ENCODE measurements around the gene MAGOH. TPM values are rescaled to one million over a fixed set of nuclear protein-coding genes. Genes with fewer than 3 reads are reported as not detected.
A peak's percentile ranks its signal among the peaks of the same experiment; 100 is the strongest.

The MAGOH gene
- total and polyA plus RNA-seq, 2 of the 13 experiments (the other 11 are each of a cell fraction or from before 2014, with no cell fraction given), result 24.1 to 87.0 TPM

- TF ChIP-seq ZNF318 (CRISPR knock-in tag; IDR thresholded peaks at IDR 0.05) (peak; percentile 92; the same call in 1 of the 2 replicates), SMYD3 (CRISPR knock-in tag; IDR thresholded peaks at IDR 0.05) (no peak), ZNF230 (CRISPR knock-in tag; IDR thresholded peaks at IDR 0.05) (peak; percentile 50; the same call in 1 of the 2 replicates), SRY (CRISPR knock-in tag; IDR thresholded peaks at IDR 0.05) (peak; percentile 41; the same call in 1 of the 2 replicates), ZNF275 (CRISPR knock-in tag; IDR thresholded peaks at IDR 0.05; ENCODE audit: borderline replicate concordance) (peak; percentile 48; the same call in 1 of the 2 replicates), UBTF (CRISPR knock-in tag; IDR thresholded peaks at IDR 0.05) (peak; percentile 86), PHF21A (CRISPR knock-in tag; IDR thresholded peaks at IDR 0.05) (peak; percentile 82), ZNF563 (CRISPR knock-in tag; IDR thresholded peaks at IDR 0.05) (peak; percentile 70), NCOA5 (CRISPR knock-in tag; IDR thresholded peaks at IDR 0.05) (no peak), NCOA1 (CRISPR knock-in tag; IDR thresholded peaks at IDR 0.05) (0 out of 2 replicates have a peak, but pooled peaks have one; percentile 69), TRIM24 (CRISPR knock-in tag; IDR thresholded peaks at IDR 0.05) (no peak), ZNF3 (CRISPR knock-in tag; IDR thresholded peaks at IDR 0.05) (no peak), MBD4 (IDR thresholded peaks at IDR 0.05; ENCODE audit: borderline replicate concordance, low read length) (no peak), TFDP2 (CRISPR knock-in tag; IDR thresholded peaks at IDR 0.05) (peak; percentile 84), MTERF4 (CRISPR knock-in tag; IDR thresholded peaks at IDR 0.05) (no peak)
Measured at GRCh38 chr1:53220171-53220961, 18.0 kb downstream of the MAGOH start, which contains the start of gene CZIB (continued).

All from HepG2 (cell line).